SJSA1 (cell line): ENCODE results near the gene SHISA5. TPM values are rescaled to one million over a fixed set of nuclear protein-coding genes. Genes with fewer than 3 reads are reported as not detected.

Source experiments
- DNase-seq, 2 experiments: peaks; one replicate each; pipeline ENCODE4 v3.0.0-alpha.2; 2015 to 2020; ENCODE audit warnings: low spot score in 2 of 2, low read depth in 1 of 2
- H3K27ac ChIP-seq: fragments of 250-450 bp; sonication (Bioruptor Pico); 2 replicates; pipeline ENCODE4 v1.5.1; 2020; ENCODE audit warnings: mild to moderate bottlenecking, moderate library complexity
- H3K27me3 ChIP-seq: fragments of 250-450 bp; sonication (Bioruptor Pico); replicated peaks from 2 replicates; pipeline ENCODE4 v1.5.1; 2020; ENCODE audit warnings: mild to moderate bottlenecking, moderate library complexity
- H3K36me3 ChIP-seq: fragments of 250-450 bp; sonication (Bioruptor Pico); 2 replicates; pipeline ENCODE4 v1.5.1; 2020; ENCODE audit warnings: mild to moderate bottlenecking
- H3K4me1 ChIP-seq: fragments of 250-450 bp; sonication (Bioruptor Pico); replicated peaks from 2 replicates; pipeline ENCODE4 v1.6.1; 2021; ENCODE audit warnings: mild to moderate bottlenecking
- H3K4me3 ChIP-seq: fragments of 250-450 bp; sonication (Bioruptor Pico); 2 replicates; pipeline ENCODE4 v1.5.1; 2020; ENCODE audit warnings: mild to moderate bottlenecking
- H3K9me3 ChIP-seq: fragments of 250-450 bp; sonication (Bioruptor Pico); replicated peaks from 2 replicates; pipeline ENCODE4 v1.5.1; 2020; ENCODE audit warnings: mild to moderate bottlenecking
- total RNA-seq: library from RNA; depleted of rRNA; stranded (reverse); fragments of >200 nt; shearing (Covaris generic); gene quantifications from 2 replicates; pipeline ENCODE4 v1.2.3, GENCODE V29; 2014

Gene SHISA5
- total RNA-seq, 1 experiment from 2014 or later: 105 TPM

GRCh38 chr3:48446425-48447193 lies 57.4 kb downstream of the SHISA5 start, which contains the start of gene ATRIP:
TSS of gene ATRIP (plus strand) at chr3:48446737. CDS start at chr3:48446846, 109 bp downstream.
- peaks cover 23% of the 10 kb centered on the region for H3K4me1 ChIP-seq
- peak; percentile 81 to 88 for DNase-seq
- H3K27ac ChIP-seq: peak within 1 kb of the TSS; percentile 84
- H3K9me3 ChIP-seq: no peaks in the 10 kb centered on the region
- H3K36me3 ChIP-seq: peaks cover 66% of the 10 kb centered on the region
- H3K4me3 ChIP-seq: peak within 1 kb of the TSS; percentile 83
- no peaks in the 10 kb centered on the region for H3K27me3 ChIP-seq

GRCh38 chr3:48446043-48446424 lies 57.9 kb downstream of the SHISA5 start:
- peaks cover 66% of the 10 kb centered on the region for H3K36me3 ChIP-seq
- H3K27me3 ChIP-seq: no peaks in the 10 kb centered on the region
- peaks cover 27% of the 10 kb centered on the region for H3K4me1 ChIP-seq
- peak overlapping the region; percentile 83 for H3K4me3 ChIP-seq
- DNase-seq: no peak
- H3K27ac ChIP-seq: peak overlapping the region; percentile 84; the same call in 1 of the 2 replicates
- H3K9me3 ChIP-seq: no peaks in the 10 kb centered on the region

- Histone ChIP-seq H3K9me3 (no peaks in the 10 kb centered on the region), H3K4me1 (peaks cover 27% of the 10 kb centered on the region), H3K27me3 (no peaks in the 10 kb centered on the region), H3K4me3 (no peak overlapping the region), H3K27ac (no peak overlapping the region), H3K36me3 (peaks cover 64% of the 10 kb centered on the region)
- no peak for DNase-seq
Measured at GRCh38 chr3:48445277-48445882, 58.6 kb downstream of the SHISA5 start.

GRCh38 chr3:48441940-48442339 lies 62.0 kb downstream of the SHISA5 start:
- H3K4me1 ChIP-seq: peaks cover 19% of the 10 kb centered on the region
- peaks cover 47% of the 10 kb centered on the region for H3K36me3 ChIP-seq
- H3K9me3 ChIP-seq: no peaks in the 10 kb centered on the region
- H3K27ac ChIP-seq: no peak overlapping the region
- H3K4me3 ChIP-seq: no peak overlapping the region
- DNase-seq: no peak
- no peaks in the 10 kb centered on the region for H3K27me3 ChIP-seq

- H3K9me3 ChIP-seq: no peaks in the 10 kb centered on the region
- no peaks in the 10 kb centered on the region for H3K27me3 ChIP-seq
- H3K4me1 ChIP-seq: peaks cover 11% of the 10 kb centered on the region
- peak overlapping the region; percentile 83 for H3K4me3 ChIP-seq
- peaks cover 41% of the 10 kb centered on the region for H3K36me3 ChIP-seq
- DNase-seq: no peak
- peak overlapping the region; percentile 73 for H3K27ac ChIP-seq
Measured at GRCh38 chr3:48440590-48440958, 63.4 kb downstream of the SHISA5 start.

GRCh38 chr3:48439820-48440589 lies 64.0 kb downstream of the SHISA5 start, which contains the start of the genes CCDC51 and TMA7:
TSS of gene CCDC51 (minus strand) at chr3:48440119. CDS start at chr3:48435128, 4,991 bp downstream.
TSS of gene TMA7 (plus strand) at chr3:48440257. CDS start at chr3:48440297, 40 bp downstream.
- peaks cover 11% of the 10 kb centered on the region for H3K4me1 ChIP-seq
- no peaks in the 10 kb centered on the region for H3K9me3 ChIP-seq
- H3K4me3 ChIP-seq: peak within 1 kb of the TSS; percentile 83
- peak within 1 kb of the TSS; percentile 73 for H3K27ac ChIP-seq
- DNase-seq: peak; percentile 84 to 96
- no peaks in the 10 kb centered on the region for H3K27me3 ChIP-seq
- H3K36me3 ChIP-seq: peaks cover 41% of the 10 kb centered on the region

- Histone ChIP-seq H3K27ac (no peak overlapping the region), H3K36me3 (peaks cover 22% of the 10 kb centered on the region), H3K9me3 (no peaks in the 10 kb centered on the region), H3K4me1 (peaks cover 11% of the 10 kb centered on the region), H3K27me3 (no peaks in the 10 kb centered on the region), H3K4me3 (no peak overlapping the region)
- no peak for DNase-seq
Measured at GRCh38 chr3:48437812-48438211, 66.2 kb downstream of the SHISA5 start.

- no peak overlapping the region for H3K4me3 ChIP-seq
- no peaks in the 10 kb centered on the region for H3K9me3 ChIP-seq
- H3K27me3 ChIP-seq: no peaks in the 10 kb centered on the region
- DNase-seq: no peak
- H3K4me1 ChIP-seq: peaks cover 10% of the 10 kb centered on the region
- H3K36me3 ChIP-seq: peaks cover 20% of the 10 kb centered on the region
- H3K27ac ChIP-seq: no peak overlapping the region
Measured at GRCh38 chr3:48436855-48437254, 67.1 kb downstream of the SHISA5 start.

GRCh38 chr3:48436477-48436787 lies 67.5 kb downstream of the SHISA5 start:
- Histone ChIP-seq H3K36me3 (peaks cover 15% of the 10 kb centered on the region), H3K9me3 (no peaks in the 10 kb centered on the region), H3K27me3 (no peaks in the 10 kb centered on the region), H3K27ac (no peak overlapping the region), H3K4me1 (peaks cover 6% of the 10 kb centered on the region), H3K4me3 (no peak overlapping the region)
- DNase-seq: no peak

GRCh38 chr3:48435774-48436476 lies 68.0 kb downstream of the SHISA5 start:
- no peak overlapping the region for H3K27ac ChIP-seq
- DNase-seq: peak; percentile 65 to 74
- H3K27me3 ChIP-seq: no peaks in the 10 kb centered on the region
- no peaks in the 10 kb centered on the region for H3K9me3 ChIP-seq
- no peak overlapping the region for H3K4me3 ChIP-seq
- peaks cover 4% of the 10 kb centered on the region; the same call in 1 of the 2 replicates for H3K4me1 ChIP-seq
- H3K36me3 ChIP-seq: peaks cover 11% of the 10 kb centered on the region

- H3K27me3 ChIP-seq: no peaks in the 10 kb centered on the region
- DNase-seq: no peak
- H3K4me1 ChIP-seq: peaks cover 4% of the 10 kb centered on the region; the same call in 1 of the 2 replicates
- H3K36me3 ChIP-seq: peaks cover 5% of the 10 kb centered on the region
- H3K27ac ChIP-seq: no peak overlapping the region
- H3K4me3 ChIP-seq: no peak overlapping the region
- no peaks in the 10 kb centered on the region for H3K9me3 ChIP-seq
Measured at GRCh38 chr3:48435223-48435595, 68.8 kb downstream of the SHISA5 start.

GRCh38 chr3:48434591-48435222 lies 69.3 kb downstream of the SHISA5 start:
- H3K9me3 ChIP-seq: no peaks in the 10 kb centered on the region
- H3K4me1 ChIP-seq: peaks cover 9% of the 10 kb centered on the region
- H3K27me3 ChIP-seq: no peaks in the 10 kb centered on the region
- DNase-seq: peak in 1 of 2 experiments; percentile 39
- H3K36me3 ChIP-seq: peaks cover 4% of the 10 kb centered on the region
- H3K27ac ChIP-seq: no peak overlapping the region
- no peak overlapping the region for H3K4me3 ChIP-seq
